ENCODE measurements around the gene NFATC1.
A peak's percentile ranks its signal among the peaks of the same experiment; 100 is the strongest.

Gene NFATC1

DNA sequence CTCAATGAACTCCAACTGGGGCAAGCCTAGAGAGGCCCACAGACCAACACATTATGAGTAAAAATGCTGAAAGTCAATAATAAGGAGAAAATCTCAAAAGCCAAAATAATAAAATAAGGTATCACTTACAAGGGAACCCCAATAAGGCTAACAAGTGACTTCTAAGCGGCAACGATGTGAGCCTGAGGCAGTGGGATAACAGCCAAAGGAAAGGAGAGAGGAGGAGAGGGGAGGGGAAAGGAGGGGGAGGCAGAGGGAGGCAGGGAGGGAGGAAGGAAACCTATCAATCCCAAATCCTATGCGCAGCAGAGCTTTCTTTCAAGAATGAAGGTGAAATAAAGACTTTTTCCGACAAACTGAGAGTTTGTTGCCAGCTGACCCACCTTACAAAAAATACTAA lies 6.0 kb upstream of the NFATC1 start:
- WGBS (ENCODE audit: insufficient coverage, insufficient read length): no CpG with 5 or more reads among the region's 4 CpGs
- peaks cover 17% of the 10 kb centered on the region for H3K27me3 ChIP-seq (ENCODE audit: control insufficient read depth, insufficient read depth, low read length)
- no peaks in the 10 kb centered on the region for H3K36me3 ChIP-seq (ENCODE audit: control insufficient read depth, insufficient read depth, low read length)
- no peak overlapping the region for H3K27ac ChIP-seq (ENCODE audit: low read length)
- no peak for DNase-seq (ENCODE audit: low read depth, low spot score)
- peaks cover 3% of the 10 kb centered on the region for H3K4me1 ChIP-seq (ENCODE audit: control insufficient read depth, insufficient read depth, low read length)
- no peak overlapping the region for H3K4me3 ChIP-seq (ENCODE audit: low read length)
- H3K9me3 ChIP-seq (ENCODE audit: control insufficient read depth, insufficient read depth, low read length): no peaks in the 10 kb centered on the region

DNA sequence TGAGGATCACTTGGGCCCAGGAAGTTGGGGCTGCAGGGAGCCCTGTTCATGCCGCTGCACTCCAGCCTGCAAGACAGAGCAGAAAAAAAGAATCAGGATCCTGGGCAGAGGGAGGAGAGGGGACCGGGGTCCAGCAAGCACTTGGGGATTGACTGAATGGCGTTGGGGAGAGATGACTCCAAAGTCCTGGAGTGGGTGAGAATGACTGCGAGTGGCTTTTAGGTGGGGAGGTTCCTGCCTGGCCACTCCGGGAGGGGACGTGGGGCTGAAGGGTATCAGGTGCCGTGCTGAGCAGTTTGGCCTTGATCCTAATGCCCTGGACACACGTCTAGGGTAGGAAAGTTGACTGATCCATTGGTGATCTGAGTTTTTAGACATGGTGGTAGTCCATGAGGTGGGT lies 3.5 kb upstream of the NFATC1 start:
- no peaks in the 10 kb centered on the region for H3K36me3 ChIP-seq (ENCODE audit: control insufficient read depth, insufficient read depth, low read length)
- no peak overlapping the region for H3K4me3 ChIP-seq (ENCODE audit: low read length)
- WGBS (ENCODE audit: insufficient coverage, insufficient read length): no CpG with 5 or more reads among the region's 8 CpGs
- no peaks in the 10 kb centered on the region for H3K9me3 ChIP-seq (ENCODE audit: control insufficient read depth, insufficient read depth, low read length)
- no peak overlapping the region for H3K27ac ChIP-seq (ENCODE audit: low read length)
- no peak for DNase-seq (ENCODE audit: low read depth, low spot score)
- peaks cover 29% of the 10 kb centered on the region for H3K27me3 ChIP-seq (ENCODE audit: control insufficient read depth, insufficient read depth, low read length)
- H3K4me1 ChIP-seq (ENCODE audit: control insufficient read depth, insufficient read depth, low read length): peaks cover 6% of the 10 kb centered on the region

- peak overlapping the region; percentile 39; the same call in 1 of the 2 replicates for H3K4me3 ChIP-seq (ENCODE audit: low read length)
- H3K27me3 ChIP-seq (ENCODE audit: control insufficient read depth, insufficient read depth, low read length): peaks cover 39% of the 10 kb centered on the region
- H3K27ac ChIP-seq (ENCODE audit: low read length): no peak overlapping the region
- no peak for DNase-seq (ENCODE audit: low read depth, low spot score)
- no peaks in the 10 kb centered on the region for H3K9me3 ChIP-seq (ENCODE audit: control insufficient read depth, insufficient read depth, low read length)
- H3K36me3 ChIP-seq (ENCODE audit: control insufficient read depth, insufficient read depth, low read length): no peaks in the 10 kb centered on the region
- peaks cover 7% of the 10 kb centered on the region for H3K4me1 ChIP-seq (ENCODE audit: control insufficient read depth, insufficient read depth, low read length)
- WGBS (ENCODE audit: insufficient coverage, insufficient read length): no CpG with 5 or more reads among the region's 30 CpGs
Observed at GRCh38 chr18:79393181-79393634, 2.5 kb upstream of the NFATC1 start.

DNA sequence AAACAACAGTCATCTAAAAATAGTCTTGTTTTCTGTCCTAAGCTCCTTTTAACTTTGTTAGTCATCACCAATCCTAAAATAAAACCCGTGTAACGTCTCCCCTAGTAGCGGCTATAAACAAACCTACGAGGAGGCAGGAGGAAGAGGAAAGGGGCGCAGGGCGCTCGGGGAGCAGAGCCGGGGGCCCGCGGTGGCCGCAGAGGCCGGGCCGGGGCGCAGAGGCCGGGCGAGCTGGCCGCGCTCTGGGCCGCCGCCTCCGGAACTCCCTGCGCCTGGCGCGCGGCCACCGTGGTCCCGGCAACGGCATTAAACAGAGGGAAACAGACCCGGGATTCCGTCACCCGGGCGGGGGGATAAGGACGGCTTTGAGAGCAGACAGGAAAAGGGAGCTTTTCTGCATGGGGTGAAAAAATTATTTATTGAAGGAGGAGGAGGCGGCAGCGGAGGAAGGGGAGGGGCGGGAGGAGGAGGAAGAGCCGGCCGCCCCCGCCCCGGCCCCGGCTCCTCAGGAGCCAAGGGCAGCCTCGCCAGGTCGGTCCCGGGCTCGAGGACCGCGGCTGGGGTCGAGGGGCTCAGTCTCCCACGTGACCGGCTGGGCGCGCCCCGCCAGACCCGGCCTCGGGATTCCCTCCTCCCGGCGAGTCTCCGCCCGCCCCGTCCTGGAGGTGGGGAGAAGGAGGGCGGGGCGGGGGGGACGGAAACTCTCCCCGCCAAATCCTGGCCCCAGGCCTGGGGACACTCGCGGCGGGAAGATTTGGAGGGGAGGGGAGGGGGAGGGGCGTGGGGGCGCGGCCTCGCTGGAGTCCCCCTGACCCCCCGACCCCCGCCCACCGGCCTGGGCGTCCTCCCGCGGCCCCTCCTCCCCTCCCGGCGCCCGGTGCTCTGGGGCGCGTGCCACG lies 1.8 kb upstream of the NFATC1 start:
- peaks cover 7% of the 10 kb centered on the region for H3K4me1 ChIP-seq (ENCODE audit: control insufficient read depth, insufficient read depth, low read length)
- DNase-seq (ENCODE audit: low read depth, low spot score): no peak
- no CpG with 5 or more reads among the region's 83 CpGs for WGBS (ENCODE audit: insufficient coverage, insufficient read length)

GRCh38 chr18:79394534-79395307 lies 1.0 kb upstream of the NFATC1 start:
- no peak for DNase-seq (ENCODE audit: low read depth, low spot score)
- H3K27ac ChIP-seq (ENCODE audit: low read length): no peak overlapping the region
- peaks cover 51% of the 10 kb centered on the region for H3K27me3 ChIP-seq (ENCODE audit: control insufficient read depth, insufficient read depth, low read length)

More for the DNA sequence above, 1.8 kb upstream of the NFATC1 start:
- Histone ChIP-seq H3K27ac (ENCODE audit: low read length) (no peak overlapping the region), H3K9me3 (ENCODE audit: control insufficient read depth, insufficient read depth, low read length) (no peaks in the 10 kb centered on the region), H3K4me3 (ENCODE audit: low read length) (peak overlapping the region; percentile 50; the same call in 1 of the 2 replicates), H3K36me3 (ENCODE audit: control insufficient read depth, insufficient read depth, low read length) (no peaks in the 10 kb centered on the region), H3K27me3 (ENCODE audit: control insufficient read depth, insufficient read depth, low read length) (peaks cover 46% of the 10 kb centered on the region)

GRCh38 chr18:79395308-79395640 lies 456 bp upstream of the NFATC1 start:
- Histone ChIP-seq H3K27me3 (ENCODE audit: control insufficient read depth, insufficient read depth, low read length) (peaks cover 51% of the 10 kb centered on the region), H3K9me3 (ENCODE audit: control insufficient read depth, insufficient read depth, low read length) (no peaks in the 10 kb centered on the region), H3K4me1 (ENCODE audit: control insufficient read depth, insufficient read depth, low read length) (peaks cover 7% of the 10 kb centered on the region), H3K27ac (ENCODE audit: low read length) (no peak overlapping the region), H3K36me3 (ENCODE audit: control insufficient read depth, insufficient read depth, low read length) (no peaks in the 10 kb centered on the region), H3K4me3 (ENCODE audit: low read length) (no peak overlapping the region; the same call in 1 of the 2 replicates)
- DNase-seq (ENCODE audit: low read depth, low spot score): no peak
- no CpG with 5 or more reads among the region's 34 CpGs for WGBS (ENCODE audit: insufficient coverage, insufficient read length)

More at GRCh38 chr18:79394534-79395307, 1.0 kb upstream of the NFATC1 start:
- no CpG with 5 or more reads among the region's 67 CpGs for WGBS (ENCODE audit: insufficient coverage, insufficient read length)
- Histone ChIP-seq H3K36me3 (ENCODE audit: control insufficient read depth, insufficient read depth, low read length) (no peaks in the 10 kb centered on the region), H3K9me3 (ENCODE audit: control insufficient read depth, insufficient read depth, low read length) (no peaks in the 10 kb centered on the region), H3K4me1 (ENCODE audit: control insufficient read depth, insufficient read depth, low read length) (peaks cover 7% of the 10 kb centered on the region), H3K4me3 (ENCODE audit: low read length) (peak overlapping the region; percentile 50; the same call in 1 of the 2 replicates)

GRCh38 chr18:79396431-79397246 lies 909 bp downstream of the NFATC1 start:
- H3K36me3 ChIP-seq (ENCODE audit: control insufficient read depth, insufficient read depth, low read length): no peaks in the 10 kb centered on the region
- H3K27me3 ChIP-seq (ENCODE audit: control insufficient read depth, insufficient read depth, low read length): peaks cover 51% of the 10 kb centered on the region
- no peak overlapping the region for H3K27ac ChIP-seq (ENCODE audit: low read length)
- no peaks in the 10 kb centered on the region for H3K9me3 ChIP-seq (ENCODE audit: control insufficient read depth, insufficient read depth, low read length)
- DNase-seq (ENCODE audit: low read depth, low spot score): no peak
- peak overlapping the region; percentile 17; the same call in 1 of the 2 replicates for H3K4me3 ChIP-seq (ENCODE audit: low read length)
- peaks cover 8% of the 10 kb centered on the region for H3K4me1 ChIP-seq (ENCODE audit: control insufficient read depth, insufficient read depth, low read length)
- WGBS (ENCODE audit: insufficient coverage, insufficient read length): no CpG with 5 or more reads among the region's 68 CpGs

DNA sequence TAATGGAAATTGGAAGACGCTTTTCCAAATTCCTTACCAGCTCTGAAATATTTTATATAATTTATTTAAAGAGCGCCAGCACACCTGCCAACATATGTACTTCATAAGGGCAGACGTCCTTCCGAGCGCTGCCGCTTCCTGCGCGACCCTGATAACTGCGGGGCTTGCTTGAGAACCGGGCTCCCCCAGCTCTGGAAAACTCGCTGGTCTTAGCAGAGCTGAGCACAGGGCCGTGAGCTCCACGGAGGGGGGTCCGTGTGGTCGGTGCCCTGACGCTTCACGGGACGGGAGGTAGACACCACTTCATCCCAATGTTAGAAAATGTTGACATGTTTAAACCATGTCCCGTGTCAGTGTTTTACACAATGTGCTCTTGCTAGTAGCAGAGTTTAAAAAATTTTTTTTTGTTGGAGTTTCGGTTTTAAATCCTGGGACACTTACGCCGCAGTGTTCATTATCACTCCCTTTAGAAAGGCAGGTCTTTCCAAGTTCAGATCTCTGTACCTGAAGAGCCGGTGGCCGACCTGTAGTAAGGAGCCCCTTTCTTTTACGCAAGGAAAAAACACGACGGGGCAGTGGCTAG lies 1.6 kb downstream of the NFATC1 start:
- Histone ChIP-seq H3K4me3 (ENCODE audit: low read length) (no peak overlapping the region), H3K27me3 (ENCODE audit: control insufficient read depth, insufficient read depth, low read length) (peaks cover 46% of the 10 kb centered on the region), H3K4me1 (ENCODE audit: control insufficient read depth, insufficient read depth, low read length) (peaks cover 8% of the 10 kb centered on the region), H3K27ac (ENCODE audit: low read length) (no peak overlapping the region), H3K9me3 (ENCODE audit: control insufficient read depth, insufficient read depth, low read length) (no peaks in the 10 kb centered on the region), H3K36me3 (ENCODE audit: control insufficient read depth, insufficient read depth, low read length) (no peaks in the 10 kb centered on the region)
- WGBS (ENCODE audit: insufficient coverage, insufficient read length): no CpG with 5 or more reads among the region's 27 CpGs
- DNase-seq (ENCODE audit: low read depth, low spot score): no peak

DNA sequence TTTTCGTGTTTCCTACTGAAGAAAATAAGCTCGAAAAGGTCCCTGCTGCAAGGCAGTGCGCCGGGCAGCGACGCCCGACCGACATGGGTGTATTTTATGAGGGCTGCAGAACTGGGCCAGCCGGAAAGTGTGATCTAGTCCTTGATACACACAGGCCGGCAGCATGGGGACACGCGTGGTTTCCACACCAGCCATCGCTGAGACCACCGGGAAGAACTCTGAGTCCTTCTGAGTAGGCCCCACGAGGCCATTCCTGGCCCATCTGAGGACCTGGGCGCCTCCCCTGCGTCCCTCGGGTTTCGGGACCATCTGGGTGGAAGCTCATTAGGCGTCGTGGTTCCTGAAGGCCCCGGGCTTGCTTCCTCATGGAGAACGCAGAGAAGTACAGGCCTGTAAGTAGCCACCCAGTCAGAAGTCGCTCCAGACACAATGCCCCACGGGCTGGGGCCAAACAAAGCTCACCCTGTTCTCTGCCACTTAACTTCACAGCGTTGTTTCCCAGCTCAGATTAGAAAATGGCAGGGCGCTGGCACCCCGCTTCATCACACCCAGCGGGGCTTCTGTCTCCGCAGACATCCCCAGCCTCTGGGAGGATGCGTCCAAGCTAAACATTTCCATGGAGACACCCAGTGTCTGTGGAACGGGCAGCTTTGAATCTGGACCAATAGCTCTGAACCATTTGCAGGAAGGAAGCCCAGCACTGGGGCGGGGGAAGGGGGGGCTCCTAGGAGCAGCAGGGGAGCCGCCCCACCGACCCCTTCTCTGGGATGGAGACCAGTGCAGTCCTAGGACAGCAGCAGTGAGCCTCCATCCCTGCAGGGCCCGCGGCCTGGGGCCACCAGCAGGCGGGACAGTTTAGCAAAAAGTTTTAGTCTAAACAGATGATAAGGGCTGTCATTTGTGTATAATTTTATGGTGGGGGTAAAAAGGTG lies 2.4 kb downstream of the NFATC1 start:
- peaks cover 39% of the 10 kb centered on the region for H3K27me3 ChIP-seq (ENCODE audit: control insufficient read depth, insufficient read depth, low read length)
- H3K27ac ChIP-seq (ENCODE audit: low read length): no peak overlapping the region
- H3K4me3 ChIP-seq (ENCODE audit: low read length): no peak overlapping the region; the same call in 1 of the 2 replicates
- no CpG with 5 or more reads among the region's 38 CpGs for WGBS (ENCODE audit: insufficient coverage, insufficient read length)
- no peaks in the 10 kb centered on the region for H3K9me3 ChIP-seq (ENCODE audit: control insufficient read depth, insufficient read depth, low read length)
- H3K4me1 ChIP-seq (ENCODE audit: control insufficient read depth, insufficient read depth, low read length): peaks cover 8% of the 10 kb centered on the region
- no peaks in the 10 kb centered on the region for H3K36me3 ChIP-seq (ENCODE audit: control insufficient read depth, insufficient read depth, low read length)
- DNase-seq (ENCODE audit: low read depth, low spot score): no peak
